Fibroblast of lung (primary cell): ENCODE results near the gene PKN3.

Experiments
- EZH2 ChIP-seq: IDR thresholded peaks from 2 replicates; pipeline ENCODE4 v1.5.1; 2012; ENCODE audit warnings: low read length, control low read depth, mild to moderate bottlenecking; ENCODE audit errors: missing control alignments
- TF ChIP-seq, protein P1 (sequence below), 2 donors: IDR thresholded peaks in 1 of 2; conservative IDR thresholded peaks in 1 of 2; 1 replicate in 1 of 2; 2 replicates in 1 of 2; pipeline ENCODE4 v1.5.1; 2011 to 2012; ENCODE audit warnings: low read length in 2 of 2, control low read depth in 1 of 2, inconsistent platforms in 1 of 2, low read depth in 1 of 2, mild to moderate bottlenecking in 1 of 2

DNA sequence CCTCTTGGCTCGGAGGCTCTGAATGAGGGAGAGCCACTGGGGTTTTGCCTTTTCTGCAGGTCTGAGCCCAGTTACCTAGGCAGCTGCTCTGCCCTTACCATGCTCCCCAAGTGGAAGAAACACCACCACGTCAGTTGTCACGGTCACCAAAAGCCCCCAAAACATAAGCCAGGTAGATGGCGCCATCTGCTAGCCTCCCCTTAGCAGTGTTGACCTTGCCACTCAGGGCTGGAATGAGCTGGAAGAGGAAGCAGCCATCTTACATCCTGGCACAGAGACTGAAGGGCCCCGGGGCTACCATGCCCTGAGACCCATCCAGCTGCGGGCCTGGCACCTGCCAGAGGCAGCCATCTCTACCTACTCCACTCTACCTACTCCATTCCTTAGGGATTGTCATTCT is 62.1 kb downstream of the PKN3 start:
- TF ChIP-seq, protein P1, sequence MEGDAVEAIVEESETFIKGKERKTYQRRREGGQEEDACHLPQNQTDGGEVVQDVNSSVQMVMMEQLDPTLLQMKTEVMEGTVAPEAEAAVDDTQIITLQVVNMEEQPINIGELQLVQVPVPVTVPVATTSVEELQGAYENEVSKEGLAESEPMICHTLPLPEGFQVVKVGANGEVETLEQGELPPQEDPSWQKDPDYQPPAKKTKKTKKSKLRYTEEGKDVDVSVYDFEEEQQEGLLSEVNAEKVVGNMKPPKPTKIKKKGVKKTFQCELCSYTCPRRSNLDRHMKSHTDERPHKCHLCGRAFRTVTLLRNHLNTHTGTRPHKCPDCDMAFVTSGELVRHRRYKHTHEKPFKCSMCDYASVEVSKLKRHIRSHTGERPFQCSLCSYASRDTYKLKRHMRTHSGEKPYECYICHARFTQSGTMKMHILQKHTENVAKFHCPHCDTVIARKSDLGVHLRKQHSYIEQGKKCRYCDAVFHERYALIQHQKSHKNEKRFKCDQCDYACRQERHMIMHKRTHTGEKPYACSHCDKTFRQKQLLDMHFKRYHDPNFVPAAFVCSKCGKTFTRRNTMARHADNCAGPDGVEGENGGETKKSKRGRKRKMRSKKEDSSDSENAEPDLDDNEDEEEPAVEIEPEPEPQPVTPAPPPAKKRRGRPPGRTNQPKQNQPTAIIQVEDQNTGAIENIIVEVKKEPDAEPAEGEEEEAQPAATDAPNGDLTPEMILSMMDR (conservative IDR thresholded peaks at IDR 0.05 in 1 of 2, IDR thresholded peaks at IDR 0.05 in 1 of 2; ENCODE audit: low read depth in 1 of 2, low read length in 2 of 2) = no peak
- TF ChIP-seq EZH2 = no peak
